Measurements from ENCODE around the gene XIRP2. TPM values are rescaled to one million over a fixed set of nuclear protein-coding genes. Genes with fewer than 3 reads are reported as not detected.

The XIRP2 gene
- total RNA-seq, 2 donors from 2014 or later, result 0.06 to 3.1 TPM

DNA sequence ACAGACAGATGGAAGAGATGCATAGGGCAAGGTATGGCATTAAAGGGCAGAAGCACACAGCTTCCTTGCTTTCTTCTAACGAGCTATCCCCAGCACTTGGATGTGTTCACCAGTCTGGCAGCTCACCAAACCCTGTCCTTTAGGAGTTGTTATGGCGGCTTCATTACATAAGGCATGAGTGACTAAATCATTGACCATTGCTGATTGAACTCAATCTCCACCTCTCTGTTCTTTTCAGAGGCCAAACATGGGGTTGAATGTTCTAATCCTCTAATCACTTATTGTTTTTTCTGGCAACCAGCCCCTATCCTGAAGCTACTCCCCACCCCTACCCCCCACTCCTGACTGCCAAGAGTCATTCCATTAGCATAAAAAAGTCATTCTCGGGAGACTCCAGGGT, 301.8 kb downstream of the XIRP2 start:
- no peak for DNase-seq (ENCODE audit: low spot score)
- Histone ChIP-seq H3K4me1 (replicated peaks) (no peaks in the 10 kb centered on the region), H3K4me3 (no peak overlapping the region), H3K27me3 (replicated peaks; ENCODE audit: insufficient read depth) (no peaks in the 10 kb centered on the region), H3K9me3 (no peaks in the 10 kb centered on the region), H3K27ac (no peak overlapping the region), H3K36me3 (no peaks in the 10 kb centered on the region)
- TF ChIP-seq POLR2AphosphoS5 (IDR thresholded peaks at IDR 0.05) (no peak), POLR2A (IDR thresholded peaks at IDR 0.05) (no peak)
- TF ChIP-seq, protein P1, sequence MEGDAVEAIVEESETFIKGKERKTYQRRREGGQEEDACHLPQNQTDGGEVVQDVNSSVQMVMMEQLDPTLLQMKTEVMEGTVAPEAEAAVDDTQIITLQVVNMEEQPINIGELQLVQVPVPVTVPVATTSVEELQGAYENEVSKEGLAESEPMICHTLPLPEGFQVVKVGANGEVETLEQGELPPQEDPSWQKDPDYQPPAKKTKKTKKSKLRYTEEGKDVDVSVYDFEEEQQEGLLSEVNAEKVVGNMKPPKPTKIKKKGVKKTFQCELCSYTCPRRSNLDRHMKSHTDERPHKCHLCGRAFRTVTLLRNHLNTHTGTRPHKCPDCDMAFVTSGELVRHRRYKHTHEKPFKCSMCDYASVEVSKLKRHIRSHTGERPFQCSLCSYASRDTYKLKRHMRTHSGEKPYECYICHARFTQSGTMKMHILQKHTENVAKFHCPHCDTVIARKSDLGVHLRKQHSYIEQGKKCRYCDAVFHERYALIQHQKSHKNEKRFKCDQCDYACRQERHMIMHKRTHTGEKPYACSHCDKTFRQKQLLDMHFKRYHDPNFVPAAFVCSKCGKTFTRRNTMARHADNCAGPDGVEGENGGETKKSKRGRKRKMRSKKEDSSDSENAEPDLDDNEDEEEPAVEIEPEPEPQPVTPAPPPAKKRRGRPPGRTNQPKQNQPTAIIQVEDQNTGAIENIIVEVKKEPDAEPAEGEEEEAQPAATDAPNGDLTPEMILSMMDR (IDR thresholded peaks at IDR 0.05), result no peak
- 56% methylated on average over 3 of the region's 3 CpGs for whole genome bisulfite sequencing
- intact Hi-C loops (cut with DNase I), result no loop called here

DNA sequence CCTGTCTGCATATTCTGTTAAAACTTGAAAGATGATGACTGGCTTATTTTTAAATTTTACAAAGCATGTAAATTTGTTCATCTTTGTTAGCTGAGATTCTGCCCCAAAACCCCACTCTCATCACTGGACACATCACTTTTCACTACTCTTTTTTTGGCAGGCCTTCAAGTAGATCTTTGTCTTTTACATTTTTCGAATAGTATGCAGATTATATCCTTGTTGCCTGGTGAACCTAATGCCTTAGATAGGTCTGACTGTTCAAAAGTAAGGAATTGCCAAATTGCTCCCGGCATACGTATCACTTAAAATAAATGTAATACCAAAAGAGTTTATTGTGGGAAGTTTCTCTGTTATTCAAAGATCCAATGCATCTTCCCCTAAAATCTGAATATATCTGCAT, 303.3 kb downstream of the XIRP2 start:
- intact Hi-C loops (cut with DNase I), result no loop called here
- Histone ChIP-seq H3K27ac (no peak overlapping the region), H3K4me3 (no peak overlapping the region), H3K27me3 (replicated peaks; ENCODE audit: insufficient read depth) (no peaks in the 10 kb centered on the region), H3K36me3 (no peaks in the 10 kb centered on the region), H3K4me1 (replicated peaks) (no peaks in the 10 kb centered on the region), H3K9me3 (no peaks in the 10 kb centered on the region)
- no peak for DNase-seq (ENCODE audit: low spot score)
- WGBS, result 79% methylated on average over 3 of the region's 3 CpGs
- TF ChIP-seq, protein P1 (IDR thresholded peaks at IDR 0.05), result no peak
- TF ChIP-seq POLR2AphosphoS5 (IDR thresholded peaks at IDR 0.05), result no peak
- no peak for TF ChIP-seq POLR2A (IDR thresholded peaks at IDR 0.05)

GRCh38 chr2:167192833-167193232, 304.6 kb downstream of the XIRP2 start:
- Histone ChIP-seq H3K36me3 (no peaks in the 10 kb centered on the region), H3K9me3 (no peaks in the 10 kb centered on the region), H3K27me3 (replicated peaks; ENCODE audit: insufficient read depth) (no peaks in the 10 kb centered on the region), H3K27ac (no peak overlapping the region), H3K4me3 (no peak overlapping the region), H3K4me1 (replicated peaks) (no peaks in the 10 kb centered on the region)
- no peak for DNase-seq (ENCODE audit: low spot score)
- TF ChIP-seq POLR2AphosphoS5 (IDR thresholded peaks at IDR 0.05), result no peak
- TF ChIP-seq, protein P1 (IDR thresholded peaks at IDR 0.05), result no peak
- TF ChIP-seq POLR2A (IDR thresholded peaks at IDR 0.05), result no peak
- intact Hi-C loops (cut with DNase I), result no loop called here
- 92% methylated on average over 4 of the region's 4 CpGs for WGBS

GRCh38 chr2:167196461-167197252, 308.4 kb downstream of the XIRP2 start:
- H3K27ac ChIP-seq, result no peak overlapping the region
- no peak overlapping the region for H3K4me3 ChIP-seq
- H3K4me1 ChIP-seq (replicated peaks), result no peaks in the 10 kb centered on the region
- H3K9me3 ChIP-seq, result no peaks in the 10 kb centered on the region
- DNase-seq (ENCODE audit: low spot score), result no peak
- intact Hi-C loops (cut with DNase I), result no loop called here
- no peaks in the 10 kb centered on the region for H3K27me3 ChIP-seq (replicated peaks; ENCODE audit: insufficient read depth)
- no peak for TF ChIP-seq POLR2A (IDR thresholded peaks at IDR 0.05)
- no peak for TF ChIP-seq POLR2AphosphoS5 (IDR thresholded peaks at IDR 0.05)
- TF ChIP-seq, protein P1 (IDR thresholded peaks at IDR 0.05), result no peak
- no peaks in the 10 kb centered on the region for H3K36me3 ChIP-seq
- 21% methylated on average over 6 of the region's 6 CpGs for WGBS

GRCh38 chr2:167198009-167198408, 309.7 kb downstream of the XIRP2 start:
- intact Hi-C loops (cut with DNase I), result no loop called here
- no peaks in the 10 kb centered on the region for H3K27me3 ChIP-seq (replicated peaks; ENCODE audit: insufficient read depth)
- no peaks in the 10 kb centered on the region for H3K36me3 ChIP-seq
- H3K4me1 ChIP-seq (replicated peaks), result no peaks in the 10 kb centered on the region
- H3K4me3 ChIP-seq, result no peak overlapping the region
- DNase-seq (ENCODE audit: low spot score), result no peak
- 84% methylated on average over 2 of the region's 2 CpGs for WGBS
- no peak for TF ChIP-seq POLR2AphosphoS5 (IDR thresholded peaks at IDR 0.05)
- TF ChIP-seq POLR2A (IDR thresholded peaks at IDR 0.05), result no peak
- TF ChIP-seq, protein P1 (IDR thresholded peaks at IDR 0.05), result no peak
- no peaks in the 10 kb centered on the region for H3K9me3 ChIP-seq
- no peak overlapping the region for H3K27ac ChIP-seq

Data from prostate gland (tissue), 2 donors.